Endothelial cell of umbilical vein (primary cell): ENCODE data around the gene SFMBT1. TPM values are rescaled to one million over a fixed set of nuclear protein-coding genes. Genes with fewer than 3 reads are reported as not detected.

Experiments used
- BruUV-seq: library from RNA; stranded (reverse); fragments of 400-500 nt; replicated peaks from 2 replicates; lab custom pipeline; 2021; lab: Mats Ljungman, UMichigan
- CTCF ChIA-PET: fragments of 300-600, 350-600 bp; sonication (Branson Sonifier 250); formaldehyde crosslinking; loops from one replicate; lab custom pipeline; 2021; ENCODE audit warnings: antibody characterized with exemption, inconsistent platforms; lab: Charles Lee
- POLR2A ChIA-PET: fragments of 300-600, 350-600 bp; sonication (Branson Sonifier 250); formaldehyde crosslinking; loops from one replicate; lab custom pipeline; 2021; ENCODE audit warnings: antibody characterized with exemption, inconsistent platforms; lab: Charles Lee
- DNase-seq: peaks from one replicate; pipeline ENCODE4 v3.0.0-alpha.2; 2011; ENCODE audit warnings: low read depth, low spot score
- FAIRE-seq: peaks from 2 replicates; lab custom pipeline; 2011; peaks lifted over from hg19 to GRCh38; lab: Jason Lieb, UNC
- H2AFZ ChIP-seq: 2 replicates; pipeline ENCODE4 v1.6.0; 2012; ENCODE audit warnings: low read depth, low read length, control low read depth, inconsistent platforms
- H3K27ac ChIP-seq: 2 replicates; pipeline ENCODE4 v1.5.1; 2011; ENCODE audit warnings: low read depth, mild to moderate bottlenecking, control low read depth, low read length, moderate library complexity; ENCODE audit not compliant: insufficient read depth
- H3K27me3 ChIP-seq, 2 experiments: 2 replicates each; pipeline versions ENCODE4 v1.6.0 to v1.6.1; 2011; ENCODE audit warnings: low read length in 2 of 2, mixed read lengths in 1 of 2; ENCODE audit not compliant: control insufficient read depth in 2 of 2, insufficient read depth in 2 of 2
- H3K36me3 ChIP-seq, 2 experiments: 2 replicates in 1 of 2; 3 replicates in 1 of 2; pipeline ENCODE4 v1.5.1; 2011; ENCODE audit warnings: low read length in 2 of 2, mild to moderate bottlenecking in 1 of 2, moderate library complexity in 1 of 2; ENCODE audit not compliant: control insufficient read depth in 2 of 2, insufficient read depth in 2 of 2; ENCODE audit errors: extremely low read depth in 1 of 2
- H3K4me1 ChIP-seq: 3 replicates; pipeline ENCODE4 v1.5.1; 2011; ENCODE audit warnings: mild to moderate bottlenecking, low read length; ENCODE audit not compliant: control insufficient read depth, insufficient read depth; ENCODE audit errors: extremely low read depth
- H3K4me2 ChIP-seq: 2 replicates; pipeline ENCODE4 v1.6.1; 2011; ENCODE audit warnings: low read length, control low read depth, mixed read lengths; ENCODE audit not compliant: insufficient read depth
- H3K4me3 ChIP-seq, 3 experiments: fragments of 200-600 bp in 1 of 3; sonication (generic), shearing (Covaris generic) in 1 of 3; replicated peaks in 1 of 3; 2 replicates each; pipeline ENCODE4 v1.5.1; 2011 to 2016; ENCODE audit warnings: control low read depth in 3 of 3, low read length in 3 of 3, mild to moderate bottlenecking in 2 of 3, inconsistent platforms in 1 of 3, low read depth in 1 of 3, moderate library complexity in 1 of 3; ENCODE audit not compliant: insufficient read depth in 1 of 3
- H3K79me2 ChIP-seq: 2 replicates; pipeline ENCODE4 v1.6.0; 2012; ENCODE audit warnings: low read length, inconsistent platforms; ENCODE audit not compliant: control insufficient read depth, insufficient read depth
- H3K9ac ChIP-seq: replicated peaks from 2 replicates; pipeline ENCODE3; 2011; ENCODE audit warnings: low read length, control low read depth; ENCODE audit not compliant: insufficient read depth; ENCODE audit errors: extremely low read depth
- H3K9me1 ChIP-seq: replicated peaks from 3 replicates; pipeline ENCODE4 v1.6.0; 2011; ENCODE audit warnings: mild to moderate bottlenecking, low read length; ENCODE audit not compliant: control insufficient read depth, insufficient read depth; ENCODE audit errors: extremely low read depth
- H3K9me3 ChIP-seq: replicated peaks from 2 replicates; pipeline ENCODE4 v1.5.1; 2012; ENCODE audit warnings: low read length, inconsistent platforms; ENCODE audit not compliant: control insufficient read depth, insufficient read depth
- H4K20me1 ChIP-seq: replicated peaks from 2 replicates; pipeline ENCODE3; 2011; ENCODE audit warnings: mild to moderate bottlenecking, low read length; ENCODE audit not compliant: control insufficient read depth, insufficient read depth; ENCODE audit errors: extremely low read depth
- EZH2 ChIP-seq: IDR thresholded peaks from 2 replicates; pipeline ENCODE4 v1.6.1; 2012; ENCODE audit warnings: borderline replicate concordance, low read depth, mild to moderate bottlenecking, moderate library complexity, low read length, inconsistent platforms; ENCODE audit not compliant: severe bottlenecking
- FOS ChIP-seq: IDR thresholded peaks from 2 replicates; pipeline ENCODE4 v1.6.1; 2011; ENCODE audit warnings: mild to moderate bottlenecking, low read length, moderate library complexity, borderline replicate concordance; ENCODE audit not compliant: insufficient read depth
- GATA2 ChIP-seq: IDR thresholded peaks from 2 replicates; pipeline ENCODE4 v1.7.0; 2011; ENCODE audit warnings: low read depth, mild to moderate bottlenecking, moderate library complexity, mixed read lengths, low read length; ENCODE audit not compliant: insufficient read length, insufficient read depth
- JUN ChIP-seq: IDR thresholded peaks from 2 replicates; pipeline ENCODE4 v1.6.1; 2011; ENCODE audit warnings: borderline replicate concordance, low read depth; ENCODE audit not compliant: insufficient read length, insufficient read depth
- MYC ChIP-seq: IDR thresholded peaks from one replicate; pipeline ENCODE4 v1.6.1; 2011; ENCODE audit warnings: mild to moderate bottlenecking, low read depth, low read length
- POLR2A ChIP-seq: IDR thresholded peaks from 2 replicates; pipeline ENCODE4 v1.6.1; 2012; ENCODE audit warnings: low read depth, mild to moderate bottlenecking, control low read depth, low read length
- POLR2AphosphoS5 ChIP-seq: IDR thresholded peaks from 2 replicates; pipeline ENCODE4 v1.6.1; 2012; ENCODE audit warnings: low read depth, mild to moderate bottlenecking, control low read depth, low read length, moderate library complexity; ENCODE audit not compliant: insufficient read depth
- dilution Hi-C: fragments of 300-500 bp; cut with MboI; formaldehyde crosslinking; loops from one replicate; pipeline ENCODE4 v1.15.0; 2019; ENCODE audit warnings: low sequenced_read_pairs; ENCODE audit not compliant: extremely low pct_ligation_motif_present
- intact Hi-C: fragments of 100-400 bp; cut with micrococcal nuclease; formaldehyde crosslinking; loops from one replicate; pipeline ENCODE4 v1.10.0; 2022
- polyA plus RNA-seq, 4 experiments: library from polyadenylated mRNA; depleted of rRNA in 3 of 4; stranded (reverse) in 3 of 4; unstranded in 1 of 4; fragments of >200 nt; gene quantifications; 2 replicates each; pipeline versions ENCODE4 v1.2.1 to v1.2.3, GENCODE V29; 2011 to 2012; ENCODE audit warnings: missing spikeins in 1 of 4
- total RNA-seq: library from RNA; stranded (reverse); gene quantifications from 2 replicates; pipeline ENCODE4 v1.2.3, GENCODE V29; 2021
- TF ChIP-seq, protein P1 (sequence below): IDR thresholded peaks from 2 replicates; pipeline ENCODE4 v1.6.1; 2011; ENCODE audit not compliant: insufficient read depth, insufficient read length
- TF ChIP-seq, protein P2 (sequence below), 2 donors: IDR thresholded peaks; 1 replicate in 1 of 2; 2 replicates in 1 of 2; pipeline ENCODE4 v1.5.1; 2011; ENCODE audit warnings: low read length in 2 of 2, mild to moderate bottlenecking in 2 of 2, moderate library complexity in 2 of 2, control low read depth in 1 of 2, inconsistent platforms in 1 of 2, low read depth in 1 of 2; ENCODE audit not compliant: insufficient read depth in 1 of 2; ENCODE audit errors: extremely low read depth in 1 of 2

The SFMBT1 gene
- total and polyA plus RNA-seq, 2 donors (not counting 3 experiments of a cell fraction or from before 2014, with no cell fraction given): 1.8 to 6.0 TPM

- dilution Hi-C loops (no loop called here), intact Hi-C loops (no loop called here)
- Histone ChIP-seq H3K27ac (no peak overlapping the region), H3K4me2 (no peak overlapping the region), H2AFZ (no peak overlapping the region), H3K9ac (no peak overlapping the region), H3K9me1 (no peaks in the 10 kb centered on the region), H3K36me3 (no peaks in the 10 kb centered on the region), H3K79me2 (no peaks in the 10 kb centered on the region), H3K4me3 (no peak overlapping the region), H4K20me1 (no peaks in the 10 kb centered on the region), H3K27me3 (peaks cover 0 to 13% of the 10 kb centered on the region in 2 experiments), H3K4me1 (peaks cover 7% of the 10 kb centered on the region), H3K9me3 (no peaks in the 10 kb centered on the region)
- TF ChIP-seq POLR2A: no peak
- TF ChIP-seq, protein P1, sequence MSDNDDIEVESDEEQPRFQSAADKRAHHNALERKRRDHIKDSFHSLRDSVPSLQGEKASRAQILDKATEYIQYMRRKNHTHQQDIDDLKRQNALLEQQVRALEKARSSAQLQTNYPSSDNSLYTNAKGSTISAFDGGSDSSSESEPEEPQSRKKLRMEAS: no peak
- no peak for TF ChIP-seq MYC
- no TSS peak for BruUV-seq
- no peak for DNase-seq
- FAIRE-seq: no peak
- ChIA-PET CTCF (no interaction called here), POLR2A (no interaction called here)
Measured at GRCh38 chr3:53042651-53043050, 3.2 kb downstream of the SFMBT1 start.

DNA sequence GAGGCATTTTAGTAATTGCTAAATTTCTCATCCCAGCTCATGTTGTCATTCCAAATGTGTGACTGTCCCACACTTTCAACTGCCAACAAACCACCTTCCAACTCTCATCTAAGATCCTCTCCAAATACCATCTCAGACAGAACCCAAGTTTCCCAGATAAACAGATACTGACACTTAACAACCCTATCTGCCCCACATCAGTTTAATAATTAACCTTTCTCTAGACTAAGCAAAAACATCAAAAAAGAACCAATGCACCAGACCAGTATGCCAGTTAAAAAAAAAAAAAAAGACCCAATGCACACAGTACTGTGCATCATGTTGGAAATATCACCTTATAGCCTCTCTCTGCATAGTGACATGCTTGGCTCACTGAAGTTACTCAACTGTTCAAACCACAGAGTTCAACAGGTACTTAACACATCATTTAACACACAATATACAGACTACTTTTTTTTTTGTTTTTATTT, 5.5 kb downstream of the SFMBT1 start:
- no peak overlapping the region for H2AFZ ChIP-seq
- no peak overlapping the region for H3K27ac ChIP-seq
- POLR2A ChIA-PET: no interaction called here
- no peaks in the 10 kb centered on the region for H3K4me1 ChIP-seq
- H3K9ac ChIP-seq: no peak overlapping the region
- no peaks in the 10 kb centered on the region for H3K27me3 ChIP-seq
- dilution Hi-C loops: no loop called here
- no peak for FAIRE-seq
- TF ChIP-seq POLR2A: no peak
- TF ChIP-seq, protein P1: no peak
- TF ChIP-seq, protein P2, sequence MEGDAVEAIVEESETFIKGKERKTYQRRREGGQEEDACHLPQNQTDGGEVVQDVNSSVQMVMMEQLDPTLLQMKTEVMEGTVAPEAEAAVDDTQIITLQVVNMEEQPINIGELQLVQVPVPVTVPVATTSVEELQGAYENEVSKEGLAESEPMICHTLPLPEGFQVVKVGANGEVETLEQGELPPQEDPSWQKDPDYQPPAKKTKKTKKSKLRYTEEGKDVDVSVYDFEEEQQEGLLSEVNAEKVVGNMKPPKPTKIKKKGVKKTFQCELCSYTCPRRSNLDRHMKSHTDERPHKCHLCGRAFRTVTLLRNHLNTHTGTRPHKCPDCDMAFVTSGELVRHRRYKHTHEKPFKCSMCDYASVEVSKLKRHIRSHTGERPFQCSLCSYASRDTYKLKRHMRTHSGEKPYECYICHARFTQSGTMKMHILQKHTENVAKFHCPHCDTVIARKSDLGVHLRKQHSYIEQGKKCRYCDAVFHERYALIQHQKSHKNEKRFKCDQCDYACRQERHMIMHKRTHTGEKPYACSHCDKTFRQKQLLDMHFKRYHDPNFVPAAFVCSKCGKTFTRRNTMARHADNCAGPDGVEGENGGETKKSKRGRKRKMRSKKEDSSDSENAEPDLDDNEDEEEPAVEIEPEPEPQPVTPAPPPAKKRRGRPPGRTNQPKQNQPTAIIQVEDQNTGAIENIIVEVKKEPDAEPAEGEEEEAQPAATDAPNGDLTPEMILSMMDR (IDR thresholded peaks at IDR 0.05; ENCODE audit: extremely low read depth in 1 of 2, insufficient read depth in 1 of 2, low read depth in 1 of 2, low read length in 2 of 2): no peak
- no peak for TF ChIP-seq JUN
- no peak for TF ChIP-seq MYC
- TF ChIP-seq POLR2AphosphoS5: no peak
- TF ChIP-seq FOS: no peak
- TF ChIP-seq GATA2: no peak
- no peak for TF ChIP-seq EZH2
- no peaks in the 10 kb centered on the region for H3K9me1 ChIP-seq
- intact Hi-C loops: no loop called here
- H3K4me3 ChIP-seq: no peak overlapping the region
- H3K9me3 ChIP-seq: no peaks in the 10 kb centered on the region
- no peaks in the 10 kb centered on the region for H3K36me3 ChIP-seq
- no peaks in the 10 kb centered on the region for H4K20me1 ChIP-seq
- DNase-seq: no peak
- CTCF ChIA-PET: no interaction called here
- no peak overlapping the region for H3K4me2 ChIP-seq
- no peaks in the 10 kb centered on the region for H3K79me2 ChIP-seq
- BruUV-seq: no TSS peak
